Measurements from ENCODE around the gene TUFM.
"Not testable (repeated sequence)": the region's sequence is repeated elsewhere in the genome, so short reads cannot be mapped to it uniquely, and the experiment has no call there.

TUFM gene

DNA sequence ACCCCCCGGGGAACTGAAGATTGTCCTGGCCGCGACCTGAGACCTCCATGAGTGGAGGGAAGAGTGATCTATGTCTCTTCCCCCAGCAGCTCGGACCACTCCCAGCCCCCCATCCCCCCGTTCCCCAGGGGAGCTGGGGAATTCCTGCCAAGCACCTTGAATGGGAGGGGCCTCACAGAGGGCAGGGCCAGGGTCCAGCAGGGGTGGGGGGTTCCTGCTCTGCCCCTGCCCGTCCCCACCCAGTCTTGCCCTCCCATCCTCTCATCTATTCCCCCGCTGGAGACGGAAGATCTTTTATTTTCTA, 9.4 kb downstream of the TUFM start:
- no peaks in the 10 kb centered on the region for H3K9me3 Mint-ChIP-seq
- peaks cover 70% of the 10 kb centered on the region for H3K36me3 Mint-ChIP-seq (ENCODE audit: low read depth)
- H3K27ac Mint-ChIP-seq, result no peak overlapping the region
- peaks cover 8% of the 10 kb centered on the region for H3K4me1 Mint-ChIP-seq (ENCODE audit: low read depth)
- H3K27me3 Mint-ChIP-seq, result no peaks in the 10 kb centered on the region
- H3K4me3 Mint-ChIP-seq, result no peak overlapping the region

DNA sequence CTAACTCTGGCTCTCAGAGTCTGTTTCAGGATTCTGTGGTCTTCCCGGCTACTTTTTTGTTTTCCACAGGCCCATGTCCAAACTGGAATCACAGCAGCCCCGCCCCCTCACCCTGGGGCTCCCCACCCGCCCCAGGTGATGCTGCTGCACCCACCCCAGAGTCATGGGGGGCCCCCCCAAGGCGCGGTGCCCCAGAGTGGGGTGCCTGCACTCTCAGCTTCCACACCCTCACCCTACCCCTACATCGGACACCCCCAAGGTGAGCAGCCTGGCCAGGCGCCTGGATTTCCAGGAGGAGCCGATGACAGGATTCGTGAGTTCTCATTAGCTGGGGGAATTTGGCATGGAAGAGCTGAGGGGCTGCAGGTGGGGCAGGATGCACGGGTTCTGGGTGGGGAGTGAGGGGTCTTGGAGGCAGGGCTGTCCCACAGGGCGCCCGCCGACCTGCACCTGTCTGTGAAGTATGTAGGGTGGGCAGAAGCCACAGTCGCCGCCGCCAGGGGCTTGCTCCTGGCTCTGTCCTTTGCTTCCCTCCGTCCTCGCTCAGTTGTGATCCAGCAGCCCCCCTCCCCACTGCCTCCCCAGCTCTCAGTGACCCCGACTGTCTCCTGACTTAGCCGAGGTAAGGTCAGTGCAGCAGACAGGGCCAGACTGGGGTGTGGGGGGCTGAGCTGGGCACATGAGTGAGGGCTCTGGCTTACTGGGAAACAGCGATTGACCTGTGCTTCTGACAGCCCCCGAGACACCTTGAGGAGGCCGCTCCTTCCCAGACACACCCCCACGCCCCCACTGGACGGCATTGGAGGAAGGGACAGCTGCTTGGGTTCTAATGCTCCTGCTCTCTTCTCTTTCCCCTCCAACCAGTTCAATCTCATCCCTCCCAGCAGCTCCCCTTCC, 10.0 kb downstream of the TUFM start:
- peaks cover 65% of the 10 kb centered on the region for H3K36me3 Mint-ChIP-seq (ENCODE audit: low read depth)
- peaks cover 8% of the 10 kb centered on the region for H3K4me1 Mint-ChIP-seq (ENCODE audit: low read depth)
- H3K4me3 Mint-ChIP-seq, result no peak overlapping the region
- H3K9me3 Mint-ChIP-seq, result no peaks in the 10 kb centered on the region
- no peaks in the 10 kb centered on the region for H3K27me3 Mint-ChIP-seq
- no peak overlapping the region for H3K27ac Mint-ChIP-seq

DNA sequence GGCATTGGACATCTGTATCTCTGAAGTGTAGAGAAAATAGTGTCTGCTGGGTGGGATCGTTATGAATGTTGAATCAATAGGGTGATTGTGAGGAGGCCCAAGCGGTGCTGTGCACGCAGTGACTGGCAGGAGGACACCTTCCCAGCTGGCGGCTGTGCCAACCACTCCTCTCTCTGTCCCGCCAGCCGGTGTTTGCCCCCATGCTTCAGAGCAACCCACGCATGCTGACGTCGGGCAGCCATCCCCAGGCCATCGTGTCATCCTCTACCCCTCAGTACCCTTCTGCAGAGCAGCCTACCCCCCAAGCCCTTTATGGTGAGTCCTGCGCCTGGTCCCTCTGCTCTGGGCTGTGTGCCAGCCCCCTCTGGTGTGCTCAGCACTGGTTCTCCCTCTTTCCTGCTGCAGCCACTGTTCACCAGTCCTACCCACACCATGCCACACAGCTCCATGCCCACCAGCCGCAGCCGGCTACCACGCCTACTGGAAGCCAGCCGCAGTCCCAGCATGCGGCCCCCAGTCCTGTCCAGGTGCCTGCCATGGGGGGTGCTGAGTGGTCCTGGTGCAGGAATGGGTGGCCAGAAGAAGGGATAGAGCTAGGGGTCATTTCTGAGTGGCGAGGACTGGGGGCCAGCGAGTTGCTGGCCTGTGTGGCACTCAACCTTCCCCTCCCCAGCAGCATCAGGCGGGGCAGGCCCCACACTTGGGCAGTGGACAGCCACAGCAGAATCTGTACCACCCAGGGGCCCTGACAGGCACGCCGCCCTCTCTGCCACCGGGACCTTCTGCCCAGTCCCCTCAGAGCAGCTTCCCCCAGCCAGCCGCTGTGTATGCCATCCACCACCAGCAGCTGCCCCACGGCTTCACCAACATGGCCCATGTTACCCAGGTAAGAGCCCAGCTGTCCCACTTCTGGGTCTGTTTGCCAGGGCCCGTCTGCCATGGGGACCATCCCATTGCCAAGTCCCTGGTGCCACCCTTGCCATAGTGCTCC, 11.0 kb downstream of the TUFM start:
- peaks cover 73% of the 10 kb centered on the region for H3K36me3 Mint-ChIP-seq (ENCODE audit: low read depth)
- no peaks in the 10 kb centered on the region for H3K27me3 Mint-ChIP-seq
- H3K27ac Mint-ChIP-seq, result peak overlapping the region; percentile 23
- H3K9me3 Mint-ChIP-seq, result no peaks in the 10 kb centered on the region
- H3K4me1 Mint-ChIP-seq (ENCODE audit: low read depth), result peaks cover 8% of the 10 kb centered on the region
- no peak overlapping the region for H3K4me3 Mint-ChIP-seq

- peaks cover 81% of the 10 kb centered on the region for H3K36me3 Mint-ChIP-seq (ENCODE audit: low read depth)
Observed at GRCh38 chr16:28834349-28834748, 11.8 kb downstream of the TUFM start.

DNA sequence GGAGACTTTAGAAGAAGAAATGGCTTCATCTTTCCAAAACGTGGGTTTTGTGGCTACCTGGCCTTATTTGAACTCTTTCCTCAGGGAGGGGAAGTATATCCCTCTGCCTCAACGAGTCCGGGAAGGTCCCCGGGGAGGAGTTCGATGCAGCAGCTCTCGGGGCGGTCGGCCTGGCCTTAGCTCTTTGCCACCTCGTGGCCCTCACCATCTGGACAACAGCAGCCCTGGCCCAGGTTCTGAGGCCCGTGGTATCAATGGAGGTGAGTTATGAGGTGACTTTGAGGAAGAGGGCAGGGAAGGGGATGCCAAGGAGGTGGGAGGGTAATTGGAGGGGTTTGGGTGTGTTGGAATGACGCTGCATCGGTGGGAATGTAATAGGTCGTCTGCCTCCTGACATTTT, 15.6 kb downstream of the TUFM start:
- peak overlapping the region; percentile 71 for H3K27ac Mint-ChIP-seq
- no peak overlapping the region for H3K4me3 Mint-ChIP-seq
- H3K4me1 Mint-ChIP-seq (ENCODE audit: low read depth), result peaks cover 29% of the 10 kb centered on the region
- no peaks in the 10 kb centered on the region for H3K27me3 Mint-ChIP-seq
- peaks cover 89% of the 10 kb centered on the region for H3K36me3 Mint-ChIP-seq (ENCODE audit: low read depth)
- no peaks in the 10 kb centered on the region for H3K9me3 Mint-ChIP-seq

More at GRCh38 chr16:28834349-28834748, 11.8 kb downstream of the TUFM start:
- Mint-ChIP-seq H3K27me3 (no peaks in the 10 kb centered on the region), H3K27ac (no peak overlapping the region), H3K4me1 (ENCODE audit: low read depth) (peaks cover 10% of the 10 kb centered on the region), H3K9me3 (no peaks in the 10 kb centered on the region), H3K4me3 (no peak overlapping the region)

DNA sequence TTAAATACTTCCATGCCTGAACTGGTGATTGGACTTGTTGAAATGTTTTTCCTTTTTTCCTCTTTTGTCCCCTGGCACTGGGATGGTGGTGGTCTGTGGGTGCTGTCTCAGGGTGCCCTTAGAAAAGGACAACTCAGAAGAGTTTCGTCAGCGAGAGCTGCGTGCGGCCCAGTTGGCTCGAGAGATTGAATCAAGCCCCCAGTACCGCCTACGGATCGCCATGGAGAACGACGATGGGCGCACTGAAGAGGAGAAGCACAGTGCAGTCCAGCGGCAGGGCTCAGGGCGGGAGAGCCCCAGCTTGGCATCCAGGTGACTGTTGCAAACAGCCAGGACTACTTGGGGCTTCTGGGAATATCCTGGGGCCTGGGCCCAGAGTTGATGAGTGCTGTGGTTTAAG, 16.4 kb downstream of the TUFM start:
- Mint-ChIP-seq H3K4me3 (no peak overlapping the region), H3K27me3 (no peaks in the 10 kb centered on the region), H3K27ac (no peak overlapping the region), H3K36me3 (ENCODE audit: low read depth) (peaks cover 89% of the 10 kb centered on the region), H3K9me3 (no peaks in the 10 kb centered on the region), H3K4me1 (ENCODE audit: low read depth) (peaks cover 37% of the 10 kb centered on the region)

GRCh38 chr16:28826141-28826540, 20.0 kb downstream of the TUFM start:
- Mint-ChIP-seq H3K27me3 (no peaks in the 10 kb centered on the region), H3K4me3 (peak overlapping the region; percentile 45), H3K36me3 (ENCODE audit: low read depth) (peaks cover 79% of the 10 kb centered on the region)

DNA sequence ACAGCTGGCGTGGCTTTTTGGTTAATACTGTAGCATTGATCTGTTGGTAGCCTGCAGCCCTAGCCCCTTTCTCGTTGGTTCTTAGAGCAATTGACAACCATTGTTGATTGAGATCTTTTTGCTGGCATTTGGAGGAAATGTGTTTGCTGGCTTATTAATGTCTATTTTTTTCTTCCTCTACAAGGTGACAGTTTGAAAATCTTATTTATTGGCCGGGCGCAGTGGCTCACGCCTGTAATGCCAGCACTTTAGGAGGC, 21.5 kb downstream of the TUFM start:
- H3K27ac Mint-ChIP-seq, result peak overlapping the region; percentile 100
- H3K4me3 Mint-ChIP-seq, result peak overlapping the region; percentile 99
- no peaks in the 10 kb centered on the region for H3K27me3 Mint-ChIP-seq
- H3K36me3 Mint-ChIP-seq (ENCODE audit: low read depth), result peaks cover 73% of the 10 kb centered on the region
- H3K9me3 Mint-ChIP-seq, result no peaks in the 10 kb centered on the region
- peaks cover 66% of the 10 kb centered on the region for H3K4me1 Mint-ChIP-seq (ENCODE audit: low read depth)

More at GRCh38 chr16:28826141-28826540, 20.0 kb downstream of the TUFM start:
- Mint-ChIP-seq H3K9me3 (no peaks in the 10 kb centered on the region), H3K4me1 (ENCODE audit: low read depth) (peaks cover 54% of the 10 kb centered on the region), H3K27ac (peak overlapping the region; percentile 100)

- H3K9me3 Mint-ChIP-seq, result no peaks in the 10 kb centered on the region
- no peaks in the 10 kb centered on the region for H3K27me3 Mint-ChIP-seq
- peaks cover 69% of the 10 kb centered on the region for H3K36me3 Mint-ChIP-seq (ENCODE audit: low read depth)
- peak overlapping the region; percentile 99 for H3K4me3 Mint-ChIP-seq
- H3K4me1 Mint-ChIP-seq (ENCODE audit: low read depth), result peaks cover 62% of the 10 kb centered on the region
- peak overlapping the region; percentile 100 for H3K27ac Mint-ChIP-seq
Observed at GRCh38 chr16:28823873-28824716, 22.1 kb downstream of the TUFM start.

- H3K9me3 Mint-ChIP-seq, result no peaks in the 10 kb centered on the region
- H3K4me3 Mint-ChIP-seq, result peak overlapping the region; percentile 99
- peaks cover 62% of the 10 kb centered on the region for H3K4me1 Mint-ChIP-seq (ENCODE audit: low read depth)
- H3K36me3 Mint-ChIP-seq (ENCODE audit: low read depth), result peaks cover 62% of the 10 kb centered on the region
- H3K27ac Mint-ChIP-seq, result peak overlapping the region; percentile 100
- H3K27me3 Mint-ChIP-seq, result no peaks in the 10 kb centered on the region
Observed at GRCh38 chr16:28823291-28823872, 22.8 kb downstream of the TUFM start.

GRCh38 chr16:28822520-28823290, 23.4 kb downstream of the TUFM start, which contains the start of gene ATXN2L:
TSS of gene ATXN2L (plus strand) at chr16:28822999. CDS start at chr16:28823260, 261 bp downstream.
- Mint-ChIP-seq H3K27ac (peak within 1 kb of the TSS; percentile 100), H3K4me3 (peak within 1 kb of the TSS; percentile 99), H3K4me1 (ENCODE audit: low read depth) (peaks cover 59% of the 10 kb centered on the region), H3K36me3 (ENCODE audit: low read depth) (peaks cover 55% of the 10 kb centered on the region), H3K9me3 (no peaks in the 10 kb centered on the region), H3K27me3 (no peaks in the 10 kb centered on the region)

GRCh38 chr16:28821874-28822519, 24.2 kb downstream of the TUFM start:
- Mint-ChIP-seq H3K27me3 (no peaks in the 10 kb centered on the region), H3K4me1 (ENCODE audit: low read depth) (peaks cover 54% of the 10 kb centered on the region), H3K4me3 (peak overlapping the region; percentile 92), H3K27ac (peak overlapping the region; percentile 96), H3K36me3 (ENCODE audit: low read depth) (peaks cover 48% of the 10 kb centered on the region), H3K9me3 (no peaks in the 10 kb centered on the region)

DNA sequence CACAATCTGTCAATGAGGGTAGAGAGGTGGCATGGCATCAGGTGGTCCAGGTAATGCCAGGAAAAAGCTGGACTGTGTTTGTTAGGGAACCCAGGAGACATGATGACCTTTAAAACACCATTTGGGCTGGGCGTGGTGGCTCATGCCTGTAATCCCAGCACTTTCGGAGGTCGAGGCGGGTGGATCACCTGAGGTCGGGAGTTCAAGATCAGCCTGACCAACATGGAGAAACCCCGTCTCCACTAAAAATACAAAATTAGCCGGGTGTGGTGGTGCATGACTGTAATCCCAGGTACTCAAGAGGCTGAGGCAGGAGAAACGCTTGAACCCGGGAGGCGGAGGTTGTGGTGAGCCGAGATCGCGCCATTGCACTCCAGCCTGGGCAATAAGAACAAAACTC, 25.6 kb downstream of the TUFM start:
- peak overlapping the region; percentile 46 for H3K27ac Mint-ChIP-seq
- not testable (repeated sequence) for H3K9me3 Mint-ChIP-seq

More for the DNA sequence above, 25.6 kb downstream of the TUFM start:
- Mint-ChIP-seq H3K36me3 (ENCODE audit: low read depth) (peaks cover 38% of the 10 kb centered on the region), H3K4me1 (ENCODE audit: low read depth) (peaks cover 41% of the 10 kb centered on the region), H3K4me3 (peak overlapping the region; percentile 62)
- H3K27me3 Mint-ChIP-seq, result not testable (repeated sequence)

Measured in stimulated activated naive CD8-positive, alpha-beta T cell treated with anti-CD3 and anti-CD28 coated beads, Interleukin-15, Interleukin-2, amounts not matched to agents 100 ng/mL and 50 ng/mL, for 24 hours (primary cell).